Motor neuron (in vitro differentiated cells): Measurements from ENCODE around the gene FAM221A. TPM values are rescaled to one million over a fixed set of nuclear protein-coding genes. Genes with fewer than 3 reads are reported as not detected.

Experiments used
- ATAC-seq, 8 experiments: fragments of 200-7000 bp; cut with Tn5 transposase; replicated peaks in 6 of 8; 2 replicates each; pipeline ENCODE4 v1.8.0; 2021; ENCODE audit warnings: mild to moderate bottlenecking in 8 of 8, moderate library complexity in 8 of 8
- H3K27ac ChIP-seq, 2 donors: fragments of 250-450 bp; sonication (Bioruptor Pico); 2 replicates each; pipeline ENCODE4 v1.9.0; 2021; ENCODE audit warnings: antibody characterized with exemption in 2 of 2, mild to moderate bottlenecking in 2 of 2, moderate library complexity in 1 of 2
- H3K4me1 ChIP-seq, 2 donors: fragments of 250-450 bp; sonication (Bioruptor Pico); replicated peaks in 1 of 2; 2 replicates each; pipeline ENCODE4 v1.6.1; 2021; ENCODE audit warnings: antibody characterized with exemption in 2 of 2, mild to moderate bottlenecking in 2 of 2, moderate library complexity in 1 of 2
- H3K4me3 ChIP-seq, 5 donors: fragments of 250-450 bp; sonication (Bioruptor Pico); 2 replicates each; pipeline ENCODE4 v1.9.0; 2021; ENCODE audit warnings: antibody characterized with exemption in 5 of 5, mild to moderate bottlenecking in 5 of 5, moderate library complexity in 4 of 5
- WGBS, 10 experiments: fragments of 450-650 bp; shearing (Covaris generic); methylation state at CpG; one replicate each; pipeline ENCODE4 v1.0.0; 2022; 5-methylcytosine and 5-hydroxymethylcytosine counted together
- in situ Hi-C, 9 experiments: fragments of 400-800 bp; cut with MboI; loops; one replicate each; pipeline ENCODE4 v1.15.0; 2021; ENCODE audit warnings: low sequenced_read_pairs in 9 of 9, low pct_unique_long_range_greater_than_20kb in 2 of 9; ENCODE audit not compliant: unreplicated experiment in 9 of 9
- total RNA-seq, 8 experiments: library from RNA; unstranded; fragments of 300-600 nt; gene quantifications; 2 replicates each; pipeline versions ENCODE4 v1.2.3 to v1.2.4, GENCODE V29; 2022

Gene FAM221A
- total RNA-seq, 8 experiments from 2014 or later: 2.3 to 26.8 (median 18.9) TPM

- Histone ChIP-seq H3K27ac (no peak overlapping the region), H3K4me3 (no peak overlapping the region), H3K4me1 (no peaks in the 10 kb centered on the region)
- 0 to 70% (median 17%) methylated on average over 1 of the region's 1 CpG; no CpG with 5 or more reads in 4 of the 10 experiments for WGBS, 10 experiments
- no peak for ATAC-seq
- in situ Hi-C loops: no loop called here
Measured at GRCh38 chr7:23751852-23752251, 71.9 kb downstream of the FAM221A start.

Other genes with a start within 250 kb of the FAM221A start
- 100 to 1,000 TPM in 1 of 8 experiments, 10 to 100 TPM in 7; 22.2 to 103 (median 31.4) TPM for gene IGF2BP3, start 209.7 kb upstream of the FAM221A start, total RNA-seq
- gene TRA2A, start 148.2 kb upstream of the FAM221A start, total RNA-seq: 100 to 1,000 TPM in 3 of 8 experiments, 10 to 100 TPM in 5; 51.8 to 161 (median 74.6) TPM
- 10 to 100 TPM; 10.3 to 28.9 (median 15.2) TPM for gene CCDC126, start 82.8 kb upstream of the FAM221A start, total RNA-seq
- gene STK31, start 30.0 kb downstream of the FAM221A start, total RNA-seq: 1 to 10 TPM in 2 of 8 experiments, under 1 TPM in 6; 0.20 to 5.6 (median 0.71) TPM